ENCODE results near the gene EDAR.

EDAR gene

GRCh38 chr2:108911401-108911800 is 77.6 kb downstream of the EDAR start:
- no peak for TF ChIP-seq YY1 (IDR thresholded peaks at IDR 0.05; ENCODE audit: low read depth)
- TF ChIP-seq ZBTB7A (IDR thresholded peaks at IDR 0.05; ENCODE audit: low read depth) = no peak
- TF ChIP-seq CEBPB (IDR thresholded peaks at IDR 0.05) = no peak
- no peak for TF ChIP-seq NFIC (IDR thresholded peaks at IDR 0.05)
- no peak for TF ChIP-seq TEAD4 (IDR thresholded peaks at IDR 0.05)
- no peak for TF ChIP-seq TAF1 (IDR thresholded peaks at IDR 0.05; ENCODE audit: low read depth)
- TF ChIP-seq CREB1 (IDR thresholded peaks at IDR 0.05; ENCODE audit: low read depth) = no peak
- no peak for TF ChIP-seq REST (IDR thresholded peaks at IDR 0.05; ENCODE audit: low read depth)
- no peak for TF ChIP-seq RAD21 (IDR thresholded peaks at IDR 0.05; ENCODE audit: low read depth)
- TF ChIP-seq USF1 (IDR thresholded peaks at IDR 0.05) = no peak
- TF ChIP-seq TCF12 (IDR thresholded peaks at IDR 0.05; ENCODE audit: low read depth) = no peak
- TF ChIP-seq EGR1 (IDR thresholded peaks at IDR 0.05) = no peak

GRCh38 chr2:108910541-108911396 is 78.3 kb downstream of the EDAR start:
- no peak for TF ChIP-seq CREB1 (IDR thresholded peaks at IDR 0.05; ENCODE audit: low read depth)
- TF ChIP-seq REST (IDR thresholded peaks at IDR 0.05; ENCODE audit: low read depth) = no peak
- TF ChIP-seq USF1 (IDR thresholded peaks at IDR 0.05) = no peak
- no peak for TF ChIP-seq MAX (IDR thresholded peaks at IDR 0.05)
- TF ChIP-seq EP300 (IDR thresholded peaks at IDR 0.05; ENCODE audit: borderline replicate concordance) = no peak
- no peak for TF ChIP-seq RAD21 (IDR thresholded peaks at IDR 0.05; ENCODE audit: low read depth)
- no peak for TF ChIP-seq EGR1 (IDR thresholded peaks at IDR 0.05)
- TF ChIP-seq TEAD4 (IDR thresholded peaks at IDR 0.05) = no peak
- TF ChIP-seq CEBPB (IDR thresholded peaks at IDR 0.05) = no peak
- no peak for TF ChIP-seq TAF1 (IDR thresholded peaks at IDR 0.05; ENCODE audit: low read depth)
- TF ChIP-seq TCF12 (IDR thresholded peaks at IDR 0.05; ENCODE audit: low read depth) = no peak
- no peak for TF ChIP-seq NFIC (IDR thresholded peaks at IDR 0.05)
- no peak for TF ChIP-seq YY1 (IDR thresholded peaks at IDR 0.05; ENCODE audit: low read depth)
- TF ChIP-seq FOXM1 (IDR thresholded peaks at IDR 0.05; ENCODE audit: borderline replicate concordance, low read depth) = no peak
- no peak for TF ChIP-seq ZBTB7A (IDR thresholded peaks at IDR 0.05; ENCODE audit: low read depth)

- no peak for TF ChIP-seq EGR1 (IDR thresholded peaks at IDR 0.05)
- TF ChIP-seq TCF12 (IDR thresholded peaks at IDR 0.05; ENCODE audit: low read depth) = no peak
- TF ChIP-seq CREB1 (IDR thresholded peaks at IDR 0.05; ENCODE audit: low read depth) = no peak
- TF ChIP-seq ZBTB7A (IDR thresholded peaks at IDR 0.05; ENCODE audit: low read depth) = no peak
- no peak for TF ChIP-seq MAX (IDR thresholded peaks at IDR 0.05)
- no peak for TF ChIP-seq NFIC (IDR thresholded peaks at IDR 0.05)
Observed at GRCh38 chr2:108910011-108910431, 79.0 kb downstream of the EDAR start.

- no peak for TF ChIP-seq CREB1 (IDR thresholded peaks at IDR 0.05; ENCODE audit: low read depth)
- TF ChIP-seq USF1 (IDR thresholded peaks at IDR 0.05) = no peak
- TF ChIP-seq REST (IDR thresholded peaks at IDR 0.05; ENCODE audit: low read depth) = no peak
- no peak for TF ChIP-seq EP300 (IDR thresholded peaks at IDR 0.05; ENCODE audit: borderline replicate concordance)
- TF ChIP-seq RAD21 (IDR thresholded peaks at IDR 0.05; ENCODE audit: low read depth) = no peak
- no peak for TF ChIP-seq EGR1 (IDR thresholded peaks at IDR 0.05)
- TF ChIP-seq FOXM1 (IDR thresholded peaks at IDR 0.05; ENCODE audit: borderline replicate concordance, low read depth) = no peak
- TF ChIP-seq TEAD4 (IDR thresholded peaks at IDR 0.05) = no peak
- no peak for TF ChIP-seq CEBPB (IDR thresholded peaks at IDR 0.05)
- no peak for TF ChIP-seq YY1 (IDR thresholded peaks at IDR 0.05; ENCODE audit: low read depth)
- TF ChIP-seq ZBTB7A (IDR thresholded peaks at IDR 0.05; ENCODE audit: low read depth) = no peak
Observed at GRCh38 chr2:108909275-108909823, 79.7 kb downstream of the EDAR start.

Data from Ishikawa (cell line).